HG02840 (cell line): ENCODE results near the gene DOCK4.

Source experiments
- ATAC-seq: cut with Tn5 transposase; IDR thresholded peaks from one replicate; pipeline ENCODE4 v1.9.1; 2021; ENCODE audit warnings: mild to moderate bottlenecking, moderate library complexity, moderate number of reproducible peaks; ENCODE audit not compliant: unreplicated experiment, low FRiP score

The DOCK4 gene

GRCh38 chr7:111758332-111758731 is 447.9 kb downstream of the DOCK4 start:
- ATAC-seq, result no peak

- no peak for ATAC-seq
Measured at GRCh38 chr7:111756687-111757178, 449.5 kb downstream of the DOCK4 start.

GRCh38 chr7:111755383-111755782 is 450.8 kb downstream of the DOCK4 start:
- ATAC-seq, result no peak

- ATAC-seq, result no peak
Measured at GRCh38 chr7:111753968-111754367, 452.2 kb downstream of the DOCK4 start.

GRCh38 chr7:111752022-111752582 is 454.1 kb downstream of the DOCK4 start:
- ATAC-seq, result peak; percentile 74

- ATAC-seq, result no peak
Measured at GRCh38 chr7:111750878-111751277, 455.3 kb downstream of the DOCK4 start.

- ATAC-seq, result no peak
Measured at GRCh38 chr7:111750228-111750627, 456.0 kb downstream of the DOCK4 start.

GRCh38 chr7:111749625-111750024 is 456.6 kb downstream of the DOCK4 start:
- no peak for ATAC-seq

GRCh38 chr7:111747718-111748117 is 458.5 kb downstream of the DOCK4 start:
- ATAC-seq, result no peak

- ATAC-seq, result no peak
Measured at GRCh38 chr7:111746950-111747349, 459.2 kb downstream of the DOCK4 start.

GRCh38 chr7:111744501-111745155 is 461.6 kb downstream of the DOCK4 start:
- no peak for ATAC-seq

GRCh38 chr7:111743244-111743847 is 462.9 kb downstream of the DOCK4 start:
- no peak for ATAC-seq

GRCh38 chr7:111741811-111742240 is 464.4 kb downstream of the DOCK4 start:
- ATAC-seq, result peak; percentile 90

- ATAC-seq, result no peak
Measured at GRCh38 chr7:111740942-111741341, 465.3 kb downstream of the DOCK4 start.

GRCh38 chr7:111736552-111736874 is 469.7 kb downstream of the DOCK4 start:
- ATAC-seq, result no peak

- ATAC-seq, result no peak
Measured at GRCh38 chr7:111735661-111736551, 470.3 kb downstream of the DOCK4 start.

- ATAC-seq, result no peak
Measured at GRCh38 chr7:111734954-111735660, 471.1 kb downstream of the DOCK4 start.

- ATAC-seq, result no peak
Measured at GRCh38 chr7:111732923-111733322, 473.3 kb downstream of the DOCK4 start.

GRCh38 chr7:111730476-111731300 is 475.5 kb downstream of the DOCK4 start:
- no peak for ATAC-seq
